H1 (cell line): ENCODE measurements around the gene EVI5. TPM values are rescaled to one million over a fixed set of nuclear protein-coding genes. Genes with fewer than 3 reads are reported as not detected.

ENCODE experiments used
- CTCF ChIA-PET: fragments of 300-600 bp; sonication (Branson Sonifier 250); formaldehyde crosslinking; loops from one replicate; lab custom pipeline; 2021; ENCODE audit not compliant: partially characterized antibody; lab: Charles Lee
- POLR2A ChIA-PET: fragments of 300-600 bp; sonication (Branson Sonifier 250); formaldehyde crosslinking; loops from one replicate; lab custom pipeline; 2021; ENCODE audit warnings: inconsistent platforms; ENCODE audit not compliant: partially characterized antibody; lab: Charles Lee
- DNase-seq, 2 experiments: peaks; one replicate each; pipeline versions ENCODE4 v3.0.0 to v3.0.0-alpha.2; 2010 to 2022; ENCODE audit warnings: low spot score in 2 of 2, low read depth in 1 of 2, mixed read lengths in 1 of 2
- FAIRE-seq: peaks from 2 replicates; lab custom pipeline; 2011; peaks lifted over from hg19 to GRCh38; lab: Jason Lieb, UNC
- H2AFZ ChIP-seq: 2 replicates; pipeline ENCODE4 v1.8.1; 2012; ENCODE audit warnings: low read length, inconsistent platforms
- H2AK5ac ChIP-seq: 2 replicates; pipeline ENCODE4 v1.6.1; 2013; ENCODE audit warnings: low read depth, low read length
- H2BK120ac ChIP-seq: replicated peaks from 2 replicates; pipeline ENCODE3; 2013; ENCODE audit warnings: low read depth, low read length, inconsistent platforms
- H2BK12ac ChIP-seq: 2 replicates; pipeline ENCODE4 v1.6.1; 2013; ENCODE audit warnings: low read depth, low read length
- H2BK15ac ChIP-seq: 2 replicates; pipeline ENCODE4 v1.6.1; 2013; ENCODE audit warnings: low read length
- H2BK20ac ChIP-seq: 2 replicates; pipeline ENCODE4 v1.6.1; 2013; ENCODE audit warnings: low read length
- H2BK5ac ChIP-seq: 2 replicates; pipeline ENCODE4 v1.6.1; 2013; ENCODE audit warnings: low read depth, low read length
- H3K14ac ChIP-seq: 2 replicates; pipeline ENCODE4 v1.6.1; 2013; ENCODE audit warnings: inconsistent platforms; ENCODE audit not compliant: insufficient read length
- H3K18ac ChIP-seq: 2 replicates; pipeline ENCODE4 v1.6.1; 2013; ENCODE audit warnings: low read length; ENCODE audit errors: extremely low read depth
- H3K23ac ChIP-seq: 2 replicates; pipeline ENCODE4 v1.6.1; 2013; ENCODE audit warnings: inconsistent platforms; ENCODE audit not compliant: insufficient read length
- H3K23me2 ChIP-seq: 2 replicates; pipeline ENCODE4 v1.6.1; 2013; ENCODE audit warnings: low read depth, low read length
- H3K27ac ChIP-seq: 2 replicates; pipeline ENCODE4 v1.6.1; 2011; ENCODE audit warnings: low read depth, low read length, inconsistent platforms
- H3K27me3 ChIP-seq, 4 experiments: replicated peaks in 1 of 4; 1 replicate in 1 of 4; 2 replicates in 3 of 4; pipeline versions ENCODE4 v1.6.1 to v1.8.1; 2011 to 2013; ENCODE audit warnings: low read length in 3 of 4, mild to moderate bottlenecking in 3 of 4, inconsistent platforms in 2 of 4, mixed read lengths in 2 of 4, moderate library complexity in 1 of 4; ENCODE audit not compliant: control insufficient read depth in 3 of 4, insufficient read depth in 3 of 4; ENCODE audit errors: extremely low read depth in 1 of 4
- H3K36me3 ChIP-seq, 4 experiments: 2 replicates each; pipeline versions ENCODE4 v1.6.1 to v1.8.1; 2011 to 2013; ENCODE audit warnings: mild to moderate bottlenecking in 4 of 4, low read length in 3 of 4, moderate library complexity in 2 of 4, control low read depth in 1 of 4, inconsistent platforms in 1 of 4; ENCODE audit not compliant: insufficient read depth in 4 of 4, control insufficient read depth in 2 of 4
- H3K4ac ChIP-seq: replicated peaks from 2 replicates; pipeline ENCODE3; 2013; ENCODE audit warnings: low read length, low read depth, mixed read lengths, inconsistent platforms; ENCODE audit not compliant: insufficient read length
- H3K4me1 ChIP-seq, 4 experiments: replicated peaks in 1 of 4; 1 replicate in 1 of 4; 2 replicates in 3 of 4; pipeline versions ENCODE4 v1.6.1 to v1.8.1; 2011 to 2013; ENCODE audit warnings: low read length in 3 of 4, inconsistent platforms in 2 of 4, mixed read lengths in 1 of 4; ENCODE audit not compliant: insufficient read depth in 4 of 4, control insufficient read depth in 3 of 4
- H3K4me2 ChIP-seq, 2 experiments: 2 replicates each; pipeline versions ENCODE4 v1.6.1 to v1.8.1; 2011 to 2013; ENCODE audit warnings: low read depth in 2 of 2, low read length in 2 of 2, control low read depth in 1 of 2, inconsistent platforms in 1 of 2, mild to moderate bottlenecking in 1 of 2; ENCODE audit not compliant: insufficient read depth in 1 of 2
- H3K4me3 ChIP-seq, 4 experiments: fragments of 200-600, 300-600 bp in 1 of 4; sonication (generic), shearing (Covaris generic), sonication (Bioruptor Twin) in 1 of 4; 2 replicates each; pipeline versions ENCODE4 v1.5.1 to v1.8.1; 2011 to 2016; ENCODE audit warnings: low read length in 4 of 4, low read depth in 3 of 4, control low read depth in 2 of 4, inconsistent platforms in 2 of 4, mild to moderate bottlenecking in 2 of 4, mixed read lengths in 1 of 4, moderate library complexity in 1 of 4; ENCODE audit not compliant: insufficient read depth in 2 of 4; ENCODE audit errors: extremely low read depth in 1 of 4
- H3K56ac ChIP-seq: replicated peaks from 2 replicates; pipeline ENCODE3; 2013; ENCODE audit warnings: low read depth, mild to moderate bottlenecking, mixed read lengths, low read length, inconsistent platforms; ENCODE audit not compliant: insufficient read length
- H3K79me1 ChIP-seq: 2 replicates; pipeline ENCODE4 v1.6.1; 2013; ENCODE audit warnings: low read depth, low read length, control low read depth
- H3K79me2 ChIP-seq, 2 experiments: 2 replicates each; pipeline versions ENCODE4 v1.6.1 to v1.8.1; 2012 to 2013; ENCODE audit warnings: low read length in 2 of 2, mild to moderate bottlenecking in 2 of 2, inconsistent platforms in 1 of 2; ENCODE audit not compliant: insufficient read depth in 2 of 2, control insufficient read depth in 1 of 2
- H3K9ac ChIP-seq, 4 experiments: replicated peaks in 1 of 4; 1 replicate in 1 of 4; 2 replicates in 3 of 4; pipeline versions ENCODE4 v1.6.1 to v1.8.1; 2011 to 2013; ENCODE audit warnings: low read depth in 3 of 4, low read length in 3 of 4, control low read depth in 2 of 4, mild to moderate bottlenecking in 2 of 4, moderate library complexity in 2 of 4, inconsistent platforms in 1 of 4; ENCODE audit errors: extremely low read depth in 1 of 4
- H3K9me3 ChIP-seq, 2 experiments: 2 replicates each; pipeline versions ENCODE4 v1.6.1 to v1.8.1; 2012 to 2013; ENCODE audit warnings: mild to moderate bottlenecking in 2 of 2, moderate library complexity in 2 of 2, control low read depth in 1 of 2, inconsistent platforms in 1 of 2, low read depth in 1 of 2, low read length in 1 of 2, mixed read lengths in 1 of 2; ENCODE audit not compliant: insufficient read depth in 2 of 2
- H4K20me1 ChIP-seq, 2 experiments: replicated peaks in 1 of 2; 2 replicates each; pipeline versions ENCODE3 to v1.8.1; 2011 to 2013; ENCODE audit warnings: inconsistent platforms in 2 of 2, low read length in 2 of 2, mild to moderate bottlenecking in 1 of 2; ENCODE audit not compliant: insufficient read depth in 2 of 2, control insufficient read depth in 1 of 2
- H4K5ac ChIP-seq: 2 replicates; pipeline ENCODE4 v1.6.1; 2013; ENCODE audit warnings: low read length, low read depth, mixed read lengths, inconsistent platforms; ENCODE audit not compliant: insufficient read length
- H4K8ac ChIP-seq: 2 replicates; pipeline ENCODE4 v1.8.0; 2013; ENCODE audit warnings: mild to moderate bottlenecking, moderate library complexity, low read length, inconsistent platforms; ENCODE audit not compliant: insufficient read depth; ENCODE audit errors: extremely low read depth
- H4K91ac ChIP-seq: replicated peaks from 2 replicates; pipeline ENCODE3; 2013; ENCODE audit warnings: low read length, mixed read lengths, inconsistent platforms; ENCODE audit not compliant: insufficient read length
- HDAC2 ChIP-seq, 2 experiments: fragments of 300-600 bp in 1 of 2; sonication (generic) in 1 of 2; IDR thresholded peaks; 2 replicates each; pipeline ENCODE4 v1.6.1; 2011 to 2012; ENCODE audit warnings: low read depth in 2 of 2, low read length in 2 of 2, mild to moderate bottlenecking in 2 of 2, moderate library complexity in 2 of 2, borderline replicate concordance in 1 of 2, inconsistent platforms in 1 of 2
- WGBS, 2 experiments: shearing (Covaris generic) in 1 of 2; methylation state at CpG; one replicate each; pipeline versions ENCODE4 v1.1.6 to v1.1.7; 2013 to 2015; ENCODE audit warnings: low lambda C conversion rate in 2 of 2, mixed read lengths in 2 of 2, inconsistent platforms in 1 of 2, low coverage in 1 of 2, missing lambda C conversion rate in 1 of 2; ENCODE audit not compliant: insufficient replicate concordance in 2 of 2, insufficient coverage in 1 of 2, insufficient read length in 1 of 2; ENCODE audit errors: extremely low coverage in 1 of 2, missing lambda C conversion rate in 1 of 2; 5-methylcytosine and 5-hydroxymethylcytosine counted together
- polyA plus RNA-seq, 7 experiments: library from polyadenylated mRNA; depleted of rRNA in 3 of 7; stranded (reverse) in 5 of 7; unstranded in 2 of 7; fragments of >200 nt in 5 of 7; fragments of 200-250 nt in 2 of 7; gene quantifications; 1 replicate in 5 of 7; 2 replicates in 1 of 7; 4 replicates in 1 of 7; pipeline versions ENCODE4 v1.2.1 to v1.2.3, GENCODE V29; 2011 to 2013; ENCODE audit warnings: missing spikeins in 2 of 7, mixed read lengths in 2 of 7
- total RNA-seq: library from RNA; stranded (reverse); fragmentation: NEBNext Ultra II Directional; extraction: Animal tissue kit (Norgen Biotek cat#: 25700); gene quantifications from 2 replicates; pipeline ENCODE4 v1.2.1, GENCODE V29; 2021

EVI5 gene
- total and polyA plus RNA-seq, 2 of the 8 experiments (the other 6 are each of a cell fraction or from before 2014, with no cell fraction given) = 1.7 to 13.7 TPM

DNA sequence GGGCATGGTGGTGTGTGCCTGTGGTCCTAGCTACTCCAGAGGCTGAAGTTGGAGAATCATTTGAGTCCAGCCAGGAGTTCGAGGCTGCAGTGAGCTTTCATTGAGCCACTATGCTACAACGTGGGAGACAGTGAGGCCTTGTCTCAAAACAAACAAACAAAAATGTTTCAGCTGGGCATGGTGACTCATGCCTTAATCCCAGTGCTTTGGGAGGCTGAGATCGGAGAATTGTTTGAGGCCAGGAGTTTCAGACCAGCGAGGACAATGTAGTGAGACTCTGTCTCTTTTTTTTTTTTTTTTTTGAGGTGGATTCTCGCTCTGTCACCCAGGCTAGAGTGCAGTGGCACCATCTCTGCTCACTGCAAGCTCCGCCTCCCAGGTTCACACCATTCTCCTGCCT is 41.9 kb upstream of the EVI5 start:
- H2AFZ ChIP-seq = no peak overlapping the region
- TF ChIP-seq HDAC2 (IDR thresholded peaks at IDR 0.05; ENCODE audit: borderline replicate concordance in 1 of 2, low read depth in 2 of 2, low read length in 2 of 2) = no peak

More for the DNA sequence above, 41.9 kb upstream of the EVI5 start:
- POLR2A ChIA-PET = interaction anchor here (0.7 kb wide), 1 partner anchor 72 kb away, joined by 3 read pairs; no protein-coding TSS in a partner anchor
- Histone ChIP-seq H3K4me1 (peaks cover 0 to 3% (median 0%) of the 10 kb centered on the region in 4 experiments; a peak in 1 of 7 replicates), H3K14ac (no peak overlapping the region), H3K4me2 (no peak overlapping the region), H4K8ac (no peak overlapping the region), H3K56ac (no peak overlapping the region), H2BK12ac (no peak overlapping the region), H3K27me3 (no peaks in the 10 kb centered on the region), H3K23ac (no peak overlapping the region), H3K18ac (no peak overlapping the region), H2BK20ac (no peak overlapping the region), H2AK5ac (no peak overlapping the region), H3K23me2 (no peaks in the 10 kb centered on the region), H2BK5ac (no peak overlapping the region), H3K9ac (no peak overlapping the region), H3K4me3 (no peak overlapping the region), H3K4ac (no peak overlapping the region), H3K27ac (no peak overlapping the region), H3K9me3 (no peaks in the 10 kb centered on the region), H3K79me2 (no peaks in the 10 kb centered on the region), H2BK120ac (no peak overlapping the region), H4K5ac (no peak overlapping the region), H4K20me1 (no peaks in the 10 kb centered on the region), H3K79me1 (no peaks in the 10 kb centered on the region), H3K36me3 (no peaks in the 10 kb centered on the region), H2BK15ac (no peak overlapping the region), H4K91ac (no peak overlapping the region)
- DNase-seq (no peak), FAIRE-seq (no peak)
- CTCF ChIA-PET = interaction anchor here (2.5 kb wide), 1 partner anchor 9 kb away, joined by 20 read pairs; no protein-coding TSS in a partner anchor
- 62% methylated on average over 3 of the region's 6 CpGs; no CpG with 5 or more reads in 1 of the 2 experiments for WGBS, 2 experiments
